HEK293 (cell line): ENCODE data around the gene SMIM5.

Experiments
- SP2 ChIP-seq: fragments of 450-650 bp; formaldehyde crosslinking; IDR thresholded peaks from 2 replicates; pipeline ENCODE4 v1.5.1; 2016; ENCODE audit warnings: missing biosample characterization, missing genetic modification characterization
- WT1 ChIP-seq: fragments of 450-650 bp; formaldehyde crosslinking; IDR thresholded peaks from 2 replicates; pipeline ENCODE4 v1.5.1; 2016; ENCODE audit warnings: missing biosample characterization, missing genetic modification characterization
- ZNF121 ChIP-seq: fragments of 450-650 bp; formaldehyde crosslinking; IDR thresholded peaks from 2 replicates; pipeline ENCODE4 v1.5.1; 2016; ENCODE audit warnings: missing biosample characterization, missing genetic modification characterization
- ZNF16 ChIP-seq: fragments of 450-650 bp; formaldehyde crosslinking; IDR thresholded peaks from 2 replicates; pipeline ENCODE4 v1.5.1; 2016; ENCODE audit warnings: low read depth, missing biosample characterization, missing genetic modification characterization
- TF ChIP-seq, protein P1 (sequence below): fragments of 450-650 bp; formaldehyde crosslinking; IDR thresholded peaks from 2 replicates; pipeline ENCODE4 v1.5.1; 2016; ENCODE audit warnings: missing biosample characterization, missing genetic modification characterization

DNA sequence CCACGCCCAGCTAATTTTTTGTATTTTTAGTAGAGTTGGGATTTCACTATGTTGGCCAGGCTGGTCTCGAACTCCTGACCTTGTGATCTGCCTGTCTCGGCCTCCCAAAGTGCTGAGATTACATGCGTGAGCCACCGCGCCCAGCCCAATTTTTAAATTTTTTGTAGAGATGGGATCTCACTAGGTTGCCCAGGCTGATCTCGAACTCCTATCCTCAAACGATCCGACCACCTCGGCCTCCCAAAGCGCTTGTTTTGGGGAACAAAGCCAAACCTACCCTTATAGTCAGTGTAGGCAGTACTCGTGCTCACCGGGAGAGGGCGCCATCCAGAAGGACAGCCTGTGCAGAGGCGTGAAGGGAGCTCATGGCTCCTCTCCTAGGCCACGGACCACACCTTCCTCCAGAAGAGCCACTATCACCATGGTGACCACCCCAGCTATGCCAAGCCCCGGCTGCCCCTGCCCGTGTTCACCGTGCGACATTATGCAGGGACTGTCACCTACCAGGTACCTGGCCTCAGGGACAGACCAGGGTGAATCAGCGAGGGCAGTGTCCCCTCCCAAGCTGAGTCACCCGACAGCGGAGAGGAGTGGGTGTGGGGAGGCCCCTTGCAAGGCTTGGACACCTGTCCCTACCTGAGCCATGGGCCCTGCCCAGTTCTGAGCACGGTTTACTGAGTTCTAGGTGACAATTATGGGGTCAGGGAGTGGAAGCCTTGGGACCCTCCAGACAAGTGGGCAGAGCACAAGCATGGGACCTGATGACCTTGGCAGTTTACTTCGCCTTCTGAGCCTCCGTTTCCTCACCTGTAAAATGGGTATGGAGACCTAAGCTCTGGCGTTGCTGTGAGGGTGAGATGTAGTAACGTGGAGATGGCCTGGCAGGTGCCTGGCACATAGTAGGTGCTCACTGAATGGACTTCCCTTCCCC is 31.9 kb upstream of the SMIM5 start:
- TF ChIP-seq, protein P1, sequence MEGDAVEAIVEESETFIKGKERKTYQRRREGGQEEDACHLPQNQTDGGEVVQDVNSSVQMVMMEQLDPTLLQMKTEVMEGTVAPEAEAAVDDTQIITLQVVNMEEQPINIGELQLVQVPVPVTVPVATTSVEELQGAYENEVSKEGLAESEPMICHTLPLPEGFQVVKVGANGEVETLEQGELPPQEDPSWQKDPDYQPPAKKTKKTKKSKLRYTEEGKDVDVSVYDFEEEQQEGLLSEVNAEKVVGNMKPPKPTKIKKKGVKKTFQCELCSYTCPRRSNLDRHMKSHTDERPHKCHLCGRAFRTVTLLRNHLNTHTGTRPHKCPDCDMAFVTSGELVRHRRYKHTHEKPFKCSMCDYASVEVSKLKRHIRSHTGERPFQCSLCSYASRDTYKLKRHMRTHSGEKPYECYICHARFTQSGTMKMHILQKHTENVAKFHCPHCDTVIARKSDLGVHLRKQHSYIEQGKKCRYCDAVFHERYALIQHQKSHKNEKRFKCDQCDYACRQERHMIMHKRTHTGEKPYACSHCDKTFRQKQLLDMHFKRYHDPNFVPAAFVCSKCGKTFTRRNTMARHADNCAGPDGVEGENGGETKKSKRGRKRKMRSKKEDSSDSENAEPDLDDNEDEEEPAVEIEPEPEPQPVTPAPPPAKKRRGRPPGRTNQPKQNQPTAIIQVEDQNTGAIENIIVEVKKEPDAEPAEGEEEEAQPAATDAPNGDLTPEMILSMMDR (tag by site-specific recombination) = peak; percentile 86
- no peak for TF ChIP-seq WT1 (tag by site-specific recombination)
- no peak for TF ChIP-seq SP2 (tag by site-specific recombination)
- no peak for TF ChIP-seq ZNF16
- peak; percentile 93 for TF ChIP-seq ZNF121 (tag by site-specific recombination)
